Left ventricle myocardium inferior (tissue), 1 donor: ENCODE measurements around the gene KRTAP9-7. TPM values are rescaled to one million over a fixed set of nuclear protein-coding genes. Genes with fewer than 3 reads are reported as not detected.

ENCODE experiments used
- DNase-seq: peaks from one replicate; pipeline ENCODE4 v3.0.0-alpha.2; 2020
- H3K27ac ChIP-seq: fragments of 200-600 bp; replicated peaks from 2 replicates; pipeline ENCODE4 v1.8.0; 2021
- H3K27me3 ChIP-seq: fragments of 200-600 bp; 2 replicates; pipeline ENCODE4 v1.8.0; 2021; ENCODE audit warnings: low read depth
- H3K36me3 ChIP-seq: fragments of 200-600 bp; 2 replicates; pipeline ENCODE4 v1.8.0; 2021
- H3K4me1 ChIP-seq: fragments of 200-600 bp; 2 replicates; pipeline ENCODE4 v1.8.0; 2021
- H3K4me3 ChIP-seq: fragments of 200-600 bp; 2 replicates; pipeline ENCODE4 v1.8.0; 2021; ENCODE audit warnings: mild to moderate bottlenecking, moderate library complexity
- H3K9me3 ChIP-seq: fragments of 200-600 bp; replicated peaks from 2 replicates; pipeline ENCODE4 v1.8.0; 2021
- CTCF ChIP-seq: fragments of 200-600 bp; IDR thresholded peaks from 2 replicates; pipeline ENCODE4 v1.8.0; 2021; ENCODE audit warnings: antibody characterized with exemption, mild to moderate bottlenecking, borderline replicate concordance
- intact Hi-C: fragments of 100-400 bp; cut with micrococcal nuclease; formaldehyde crosslinking; loops from one replicate; pipeline ENCODE4 v1.11.0; 2022
- total RNA-seq: library from RNA; stranded (reverse); fragmentation: NEBNext Ultra II Directional; extraction: Animal tissue kit (Norgen Biotek cat#: 25700); gene quantifications from one replicate; pipeline ENCODE4 v1.2.1, GENCODE V29; 2021
- donor health status: DM: no; HTN: yes; CAD: no; lungs with severe emphysema.

KRTAP9-7 gene
- total RNA-seq, 1 donor from 2014 or later = not detected

GRCh38 chr17:41315814-41316445 is 40.4 kb downstream of the KRTAP9-7 start:
- Histone ChIP-seq H3K27ac (no peak overlapping the region), H3K36me3 (no peaks in the 10 kb centered on the region), H3K9me3 (peaks cover 18% of the 10 kb centered on the region), H3K4me3 (no peak overlapping the region), H3K27me3 (peaks cover 59% of the 10 kb centered on the region), H3K4me1 (no peaks in the 10 kb centered on the region)
- intact Hi-C loops = no loop called here
- no peak for DNase-seq
- no peak for TF ChIP-seq CTCF

GRCh38 chr17:41318231-41318630 is 42.7 kb downstream of the KRTAP9-7 start:
- DNase-seq = no peak
- peaks cover 18% of the 10 kb centered on the region for H3K9me3 ChIP-seq
- no peak overlapping the region for H3K4me3 ChIP-seq
- H3K27ac ChIP-seq = no peak overlapping the region
- TF ChIP-seq CTCF = no peak
- H3K27me3 ChIP-seq = peaks cover 38% of the 10 kb centered on the region
- H3K4me1 ChIP-seq = no peaks in the 10 kb centered on the region
- H3K36me3 ChIP-seq = no peaks in the 10 kb centered on the region
- intact Hi-C loops = no loop called here

GRCh38 chr17:41322094-41322902 is 46.8 kb downstream of the KRTAP9-7 start:
- H3K36me3 ChIP-seq = no peaks in the 10 kb centered on the region
- TF ChIP-seq CTCF = peak; percentile 71
- intact Hi-C loops = no loop called here
- DNase-seq = no peak
- no peak overlapping the region for H3K4me3 ChIP-seq
- no peak overlapping the region for H3K27ac ChIP-seq
- no peaks in the 10 kb centered on the region for H3K4me1 ChIP-seq
- H3K9me3 ChIP-seq = peaks cover 18% of the 10 kb centered on the region
- peaks cover 21% of the 10 kb centered on the region for H3K27me3 ChIP-seq

GRCh38 chr17:41322903-41323895 is 47.7 kb downstream of the KRTAP9-7 start:
- H3K4me1 ChIP-seq = no peaks in the 10 kb centered on the region
- H3K27ac ChIP-seq = no peak overlapping the region
- H3K27me3 ChIP-seq = peaks cover 30% of the 10 kb centered on the region
- H3K9me3 ChIP-seq = peaks cover 18% of the 10 kb centered on the region
- H3K36me3 ChIP-seq = no peaks in the 10 kb centered on the region
- TF ChIP-seq CTCF = no peak
- no peak overlapping the region for H3K4me3 ChIP-seq
- intact Hi-C loops = no loop called here
- DNase-seq = no peak
